Epithelial cell of esophagus (primary cell): Measurements from ENCODE around the gene MYH11.
"Not testable (repeated sequence)": the region's sequence is repeated elsewhere in the genome, so short reads cannot be mapped to it uniquely, and the experiment has no call there.

ENCODE experiments used
- DNase-seq: peaks from one replicate; pipeline ENCODE4 v3.0.0; 2010; ENCODE audit warnings: low read depth
- H3K4me3 ChIP-seq: 2 replicates; pipeline ENCODE4 v1.5.1; 2011; ENCODE audit warnings: mild to moderate bottlenecking, low read length, control low read depth
- TF ChIP-seq, protein P1 (sequence below): IDR thresholded peaks from 2 replicates; pipeline ENCODE4 v1.5.1; 2011; ENCODE audit warnings: low read depth, mild to moderate bottlenecking, low read length, control low read depth, inconsistent platforms; ENCODE audit not compliant: insufficient read depth; ENCODE audit errors: missing control alignments

MYH11 gene

DNA sequence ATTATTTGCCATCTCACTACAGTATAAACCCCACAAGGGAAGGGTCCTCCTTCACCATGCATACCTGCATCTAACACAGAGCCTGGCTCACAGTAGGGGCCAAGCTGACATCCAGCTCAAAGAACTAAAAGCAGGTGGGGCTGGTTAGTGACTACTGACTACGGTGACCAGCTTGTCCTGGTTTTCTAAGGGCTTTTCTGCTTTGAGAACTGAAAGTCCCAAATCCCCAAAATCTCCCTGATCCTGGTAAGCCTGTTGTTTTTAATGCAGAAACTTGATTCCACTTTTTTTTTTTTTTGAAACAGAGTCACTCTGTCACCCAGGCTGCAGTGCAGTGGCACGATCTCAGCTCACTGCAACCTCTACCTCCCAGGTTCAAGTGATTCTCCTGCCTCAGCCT, 117.4 kb downstream of the MYH11 start:
- no peak for DNase-seq
- TF ChIP-seq, protein P1, sequence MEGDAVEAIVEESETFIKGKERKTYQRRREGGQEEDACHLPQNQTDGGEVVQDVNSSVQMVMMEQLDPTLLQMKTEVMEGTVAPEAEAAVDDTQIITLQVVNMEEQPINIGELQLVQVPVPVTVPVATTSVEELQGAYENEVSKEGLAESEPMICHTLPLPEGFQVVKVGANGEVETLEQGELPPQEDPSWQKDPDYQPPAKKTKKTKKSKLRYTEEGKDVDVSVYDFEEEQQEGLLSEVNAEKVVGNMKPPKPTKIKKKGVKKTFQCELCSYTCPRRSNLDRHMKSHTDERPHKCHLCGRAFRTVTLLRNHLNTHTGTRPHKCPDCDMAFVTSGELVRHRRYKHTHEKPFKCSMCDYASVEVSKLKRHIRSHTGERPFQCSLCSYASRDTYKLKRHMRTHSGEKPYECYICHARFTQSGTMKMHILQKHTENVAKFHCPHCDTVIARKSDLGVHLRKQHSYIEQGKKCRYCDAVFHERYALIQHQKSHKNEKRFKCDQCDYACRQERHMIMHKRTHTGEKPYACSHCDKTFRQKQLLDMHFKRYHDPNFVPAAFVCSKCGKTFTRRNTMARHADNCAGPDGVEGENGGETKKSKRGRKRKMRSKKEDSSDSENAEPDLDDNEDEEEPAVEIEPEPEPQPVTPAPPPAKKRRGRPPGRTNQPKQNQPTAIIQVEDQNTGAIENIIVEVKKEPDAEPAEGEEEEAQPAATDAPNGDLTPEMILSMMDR: no peak
- no peak overlapping the region for H3K4me3 ChIP-seq

DNA sequence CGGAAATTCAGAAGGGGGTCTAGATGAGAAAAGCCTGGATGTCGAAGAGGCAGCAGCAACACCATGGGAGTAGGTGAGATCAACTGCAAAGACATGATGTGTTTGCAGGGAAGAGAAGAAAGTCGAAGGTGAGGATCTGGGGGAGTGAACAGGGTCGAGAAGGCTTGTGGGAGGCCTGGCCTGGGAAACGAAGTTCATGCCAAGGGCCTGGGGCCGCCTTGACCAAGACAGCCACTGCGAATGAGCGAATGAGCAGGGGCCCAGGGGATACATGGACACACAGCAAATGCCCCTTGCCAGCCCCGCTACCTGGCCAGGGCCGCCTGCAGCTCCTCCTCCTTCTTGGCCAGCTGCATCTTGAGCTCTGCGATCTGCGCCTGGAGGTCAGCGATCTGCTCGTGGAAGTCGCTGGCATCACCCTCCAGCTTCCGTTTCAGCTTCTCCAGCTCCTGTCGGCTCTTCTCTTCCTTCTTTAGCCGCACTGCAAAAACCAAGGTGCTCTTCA, 119.6 kb downstream of the MYH11 start:
- no peak overlapping the region for H3K4me3 ChIP-seq
- TF ChIP-seq, protein P1: no peak
- no peak for DNase-seq

DNA sequence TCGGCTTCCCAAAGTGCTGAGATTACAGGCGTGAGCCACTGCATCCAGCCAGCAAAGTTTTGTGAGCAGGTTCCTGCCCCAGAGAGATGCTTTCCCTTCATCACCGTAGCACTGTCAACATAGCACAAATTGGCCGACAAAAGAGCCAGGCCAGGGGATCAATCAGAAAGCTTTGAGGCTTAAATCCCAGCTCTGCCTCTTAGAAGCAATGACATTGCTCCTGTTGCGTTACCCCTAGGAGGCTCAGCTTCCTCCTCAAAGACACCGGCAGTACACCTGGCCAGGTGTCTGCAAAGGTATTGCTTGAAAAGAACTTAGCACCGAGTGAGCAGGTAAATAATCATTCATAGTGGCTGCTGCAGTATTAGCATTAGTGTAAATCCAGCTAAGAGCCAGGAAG, 120.3 kb downstream of the MYH11 start:
- H3K4me3 ChIP-seq: no peak overlapping the region
- no peak for DNase-seq
- TF ChIP-seq, protein P1: no peak

DNA sequence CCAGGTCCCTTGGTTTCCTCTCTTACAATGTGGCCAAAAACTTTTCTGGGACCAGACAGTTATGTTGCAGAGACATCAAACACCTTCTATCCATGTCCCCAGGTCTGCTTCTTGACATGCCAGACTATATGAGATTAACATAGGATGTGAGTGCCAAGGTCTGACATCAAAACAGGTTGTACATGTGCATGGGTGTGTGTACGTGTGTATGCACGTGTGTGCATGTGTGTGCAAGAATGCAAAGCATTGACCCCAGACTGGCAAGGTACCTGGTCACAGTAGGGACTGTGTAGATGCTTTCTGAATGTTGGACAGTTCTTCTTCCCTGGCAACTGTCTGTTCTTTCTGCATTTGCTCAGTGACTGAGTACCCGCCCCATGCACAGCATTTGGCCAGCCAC, 121.2 kb downstream of the MYH11 start:
- TF ChIP-seq, protein P1: no peak
- H3K4me3 ChIP-seq: no peak overlapping the region
- no peak for DNase-seq

DNA sequence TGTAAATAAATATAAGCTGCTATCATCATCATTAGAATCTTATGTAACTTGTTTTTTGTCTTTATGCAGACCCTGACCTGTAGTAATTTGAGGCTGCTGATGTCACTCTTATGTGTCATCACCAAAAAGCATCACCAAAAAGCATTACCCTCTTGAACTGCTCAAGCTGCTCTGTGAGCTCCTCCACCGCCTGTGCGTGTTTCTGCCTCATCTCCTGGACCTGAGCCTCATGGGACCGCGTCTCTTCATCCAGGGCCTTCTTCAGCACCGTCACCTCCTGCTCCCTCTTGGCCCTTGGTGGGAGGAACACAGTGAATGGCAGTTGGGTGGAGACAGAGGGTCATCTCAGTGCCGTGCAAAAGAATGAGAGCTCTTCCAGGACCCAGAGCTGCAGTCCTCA, 124.4 kb downstream of the MYH11 start:
- DNase-seq: peak; percentile 23
- H3K4me3 ChIP-seq: no peak overlapping the region
- TF ChIP-seq, protein P1: no peak

DNA sequence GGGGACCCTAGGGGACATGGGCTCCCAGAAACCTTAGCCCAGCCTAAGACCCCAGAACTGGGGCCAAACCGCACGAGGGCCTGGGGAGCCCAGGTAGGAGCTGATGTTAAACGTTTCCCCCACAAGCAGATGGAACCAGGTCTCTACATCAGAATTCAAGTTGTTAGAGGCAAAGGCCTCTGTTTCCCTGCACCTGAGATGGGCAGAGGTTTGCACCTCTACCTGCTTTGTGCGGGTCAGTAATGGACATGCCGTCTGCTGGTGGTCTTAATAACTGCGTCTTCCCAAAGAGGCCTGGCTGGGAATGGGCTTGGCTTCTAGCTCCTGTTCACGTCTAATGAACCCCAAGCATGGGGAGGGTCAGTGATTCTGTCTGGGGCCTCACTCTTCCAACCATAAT, 127.7 kb downstream of the MYH11 start:
- TF ChIP-seq, protein P1: no peak
- DNase-seq: no peak
- no peak overlapping the region for H3K4me3 ChIP-seq

DNA sequence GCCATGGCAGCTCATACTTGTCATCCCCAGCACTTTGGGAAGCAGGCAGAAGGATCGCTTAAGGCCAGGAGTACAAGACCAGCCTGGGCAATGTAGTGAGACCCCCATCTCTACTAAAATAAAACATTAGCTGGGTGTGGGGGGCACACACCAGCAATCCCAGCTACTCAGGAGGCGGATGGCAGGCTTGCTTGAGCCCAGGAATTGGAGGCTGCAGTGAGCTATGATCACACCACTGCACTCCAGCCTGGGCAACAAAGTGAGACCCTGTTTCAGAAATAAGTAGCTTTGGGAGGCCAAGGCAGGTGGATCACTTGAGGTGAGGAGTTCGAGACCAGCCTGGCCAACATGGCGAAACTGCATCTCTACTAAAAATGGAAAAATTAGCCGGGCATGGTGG, 129.1 kb downstream of the MYH11 start:
- DNase-seq, H3K4me3 ChIP-seq: not testable (repeated sequence)
